NB4 (cell line): Measurements from ENCODE around the gene ZSWIM1.

Source experiments
- CTCF ChIP-seq: IDR thresholded peaks from one replicate; pipeline ENCODE4 v1.5.1; 2012; ENCODE audit warnings: low read depth, low read length
- MYC ChIP-seq: IDR thresholded peaks from 2 replicates; pipeline ENCODE4 v1.6.1; 2011; ENCODE audit warnings: low read depth, low read length
- POLR2A ChIP-seq: IDR thresholded peaks from 2 replicates; pipeline ENCODE4 v1.6.1; 2011; ENCODE audit warnings: mild to moderate bottlenecking; ENCODE audit not compliant: insufficient read length; ENCODE audit errors: extremely low read depth
- TF ChIP-seq, protein P1 (sequence below): IDR thresholded peaks from 2 replicates; pipeline ENCODE4 v1.6.1; 2011; ENCODE audit warnings: low read depth, low read length

GRCh38 chr20:45872626-45873025, 8.4 kb upstream of the ZSWIM1 start:
- no peak for TF ChIP-seq CTCF
- TF ChIP-seq POLR2A = no peak
- no peak for TF ChIP-seq MYC
- TF ChIP-seq, protein P1, sequence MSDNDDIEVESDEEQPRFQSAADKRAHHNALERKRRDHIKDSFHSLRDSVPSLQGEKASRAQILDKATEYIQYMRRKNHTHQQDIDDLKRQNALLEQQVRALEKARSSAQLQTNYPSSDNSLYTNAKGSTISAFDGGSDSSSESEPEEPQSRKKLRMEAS = no peak
